ENCODE data around the gene KLHL21. TPM values are rescaled to one million over a fixed set of nuclear protein-coding genes. Genes with fewer than 3 reads are reported as not detected.
A peak's percentile ranks its signal among the peaks of the same experiment; 100 is the strongest.

Gene KLHL21
- total RNA-seq, 8 experiments from 2014 or later, result 7.0 to 38.3 (median 12.6) TPM

DNA sequence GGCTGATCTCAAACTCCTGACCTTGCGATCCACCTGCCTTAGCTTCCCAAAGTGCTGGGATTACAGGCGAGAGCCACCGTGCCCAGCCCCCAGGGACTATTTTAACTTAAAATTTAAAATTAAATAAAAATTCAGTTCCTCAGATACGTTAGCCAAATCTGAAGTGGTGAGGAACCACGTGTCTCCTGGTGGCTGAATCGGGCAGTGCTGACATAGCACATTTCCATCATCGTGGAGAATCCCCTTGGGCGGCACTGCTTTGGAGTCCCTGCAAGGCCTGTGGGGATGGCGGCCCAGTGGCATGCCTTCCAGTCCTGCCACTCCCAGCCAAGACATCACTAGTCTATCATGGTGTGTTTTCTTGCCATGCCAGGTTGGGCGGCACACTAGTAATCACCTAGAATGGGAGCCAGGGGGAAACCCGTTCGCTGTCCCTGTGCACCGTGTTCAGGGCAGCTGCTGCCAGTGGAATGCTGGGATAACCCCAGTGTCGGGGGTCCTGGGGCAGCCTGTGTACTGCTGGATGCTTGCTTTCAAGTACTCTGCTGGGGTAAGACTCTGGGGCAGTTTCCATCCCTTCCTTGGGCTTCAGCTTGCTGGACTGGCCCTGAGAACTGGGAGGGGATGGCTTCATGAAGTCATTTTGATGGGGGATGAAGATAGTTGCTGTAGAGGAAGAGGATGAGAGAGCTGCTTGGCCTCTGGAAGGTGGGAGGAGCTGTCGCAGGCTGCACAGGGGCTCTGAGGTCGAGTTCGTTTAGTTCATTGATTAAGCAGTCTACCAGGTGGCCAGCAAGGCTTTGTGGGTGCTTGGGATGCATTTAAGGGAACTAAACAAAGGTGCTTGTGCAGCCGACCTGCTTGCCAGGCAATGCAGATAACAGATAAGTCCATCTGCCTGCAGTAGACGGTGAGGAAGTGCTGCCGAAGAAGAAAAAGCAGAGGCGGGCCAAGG, 18.3 kb downstream of the KLHL21 start:
- no peak for ATAC-seq (replicated peaks in 6 of 8)
- no peak overlapping the region for H3K27ac ChIP-seq
- no peak overlapping the region for H3K4me3 ChIP-seq
- WGBS, 10 experiments, result 17 to 100% (median 82%) methylated on average over 1 to 19 of the region's 21 CpGs; no CpG with 5 or more reads in 2 of the 10 experiments
- in situ Hi-C loops (cut with MboI; ENCODE audit: low pct_unique_long_range_greater_than_20kb in 2 of 9, low sequenced_read_pairs in 9 of 9, unreplicated experiment in 9 of 9), result no loop called here
- peaks cover 14% of the 10 kb centered on the region in 2 donors for H3K4me1 ChIP-seq (replicated peaks in 1 of 2)

- no peak for ATAC-seq (replicated peaks in 6 of 8)
- Histone ChIP-seq H3K27ac (no peak overlapping the region), H3K4me1 (replicated peaks in 1 of 2) (peaks cover 22 to 23% of the 10 kb centered on the region in 2 donors), H3K4me3 (no peak overlapping the region)
- in situ Hi-C loops (cut with MboI; ENCODE audit: low pct_unique_long_range_greater_than_20kb in 2 of 9, low sequenced_read_pairs in 9 of 9, unreplicated experiment in 9 of 9), result no loop called here
- 60 to 100% (median 100%) methylated on average over 1 of the region's 1 CpG; no CpG with 5 or more reads in 7 of the 10 experiments for WGBS, 10 experiments
Measured at GRCh38 chr1:6582370-6582769, 20.3 kb downstream of the KLHL21 start.

GRCh38 chr1:6581561-6582305, 20.9 kb downstream of the KLHL21 start:
- no peak overlapping the region for H3K4me3 ChIP-seq
- WGBS, 10 experiments, result 80 to 100% (median 92%) methylated on average over 1 to 10 of the region's 10 CpGs; no CpG with 5 or more reads in 2 of the 10 experiments
- in situ Hi-C loops (cut with MboI; ENCODE audit: low pct_unique_long_range_greater_than_20kb in 2 of 9, low sequenced_read_pairs in 9 of 9, unreplicated experiment in 9 of 9), result no loop called here
- H3K27ac ChIP-seq, result no peak overlapping the region
- ATAC-seq (replicated peaks in 6 of 8), result no peak
- H3K4me1 ChIP-seq (replicated peaks in 1 of 2), result peaks cover 22 to 23% of the 10 kb centered on the region in 2 donors

GRCh38 chr1:6580593-6581409, 21.9 kb downstream of the KLHL21 start:
- no peak for ATAC-seq (replicated peaks in 6 of 8)
- peak overlapping the region; percentile 62 to 91 (median 83) for H3K4me3 ChIP-seq
- H3K4me1 ChIP-seq (replicated peaks in 1 of 2), result peaks cover 22 to 23% of the 10 kb centered on the region in 2 donors
- H3K27ac ChIP-seq, result peak overlapping the region in 1 of 2 donors; percentile 81
- 15 to 46% (median 36%) methylated on average over 2 to 11 of the region's 19 CpGs; no CpG with 5 or more reads in 2 of the 10 experiments for WGBS, 10 experiments
- in situ Hi-C loops (cut with MboI; ENCODE audit: low pct_unique_long_range_greater_than_20kb in 2 of 9, low sequenced_read_pairs in 9 of 9, unreplicated experiment in 9 of 9), result no loop called here

DNA sequence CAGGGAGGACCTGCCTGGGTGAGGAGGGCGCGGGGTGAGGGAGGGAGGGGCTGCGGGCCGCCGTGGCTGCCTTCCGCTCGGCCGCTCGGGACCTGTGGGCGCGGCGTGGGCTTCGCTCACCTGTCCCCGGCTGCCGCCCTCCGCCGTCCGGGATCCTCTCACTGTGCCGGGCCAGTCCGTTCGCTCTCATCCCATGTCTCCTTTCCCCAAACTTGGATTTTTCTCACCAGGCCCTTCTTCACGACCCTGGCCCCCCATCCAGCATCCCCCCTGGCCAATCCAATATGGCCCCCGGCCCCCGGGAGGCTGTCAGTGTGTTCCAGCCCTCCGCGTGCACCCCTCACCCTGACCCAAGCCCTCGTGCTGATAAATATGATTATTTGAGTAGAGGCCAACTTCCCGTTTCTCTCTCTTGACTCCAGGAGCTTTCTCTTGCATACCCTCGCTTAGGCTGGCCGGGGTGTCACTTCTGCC, 22.5 kb downstream of the KLHL21 start:
- Histone ChIP-seq H3K4me1 (replicated peaks in 1 of 2) (peaks cover 22 to 23% of the 10 kb centered on the region in 2 donors), H3K4me3 (peak overlapping the region; percentile 62 to 91 (median 83)), H3K27ac (peak overlapping the region; percentile 62 to 81)
- ATAC-seq (replicated peaks in 6 of 8), result peak in 3 of 8 experiments; percentile 39 to 54 (median 42)
- in situ Hi-C loops (cut with MboI; ENCODE audit: low pct_unique_long_range_greater_than_20kb in 2 of 9, low sequenced_read_pairs in 9 of 9, unreplicated experiment in 9 of 9), result no loop called here
- WGBS, 10 experiments, result 0% methylated on average over 2 of the region's 30 CpGs; no CpG with 5 or more reads in 9 of the 10 experiments

GRCh38 chr1:6579374-6580118, 23.1 kb downstream of the KLHL21 start, which contains the start of gene ZBTB48:
Gene ZBTB48, plus strand, starts transcription at chr1:6579994. Its CDS starts 616 bp downstream, at chr1:6580610.
- peak within 1 kb of the TSS; percentile 86 for H3K27ac ChIP-seq

GRCh38 chr1:6578624-6579373, 23.9 kb downstream of the KLHL21 start:
- in situ Hi-C loops (cut with MboI; ENCODE audit: low pct_unique_long_range_greater_than_20kb in 2 of 9, low sequenced_read_pairs in 9 of 9, unreplicated experiment in 9 of 9), result no loop called here
- no peak for ATAC-seq (replicated peaks in 6 of 8)
- 72 to 100% (median 93%) methylated on average over 1 to 8 of the region's 14 CpGs; no CpG with 5 or more reads in 1 of the 10 experiments for WGBS, 10 experiments
- Histone ChIP-seq H3K4me1 (replicated peaks in 1 of 2) (peaks cover 22 to 23% of the 10 kb centered on the region in 2 donors), H3K4me3 (peak overlapping the region; percentile 62 to 91 (median 83)), H3K27ac (peak overlapping the region; percentile 86)

More at GRCh38 chr1:6579374-6580118, 23.1 kb downstream of the KLHL21 start, which contains the start of gene ZBTB48:
- ATAC-seq (replicated peaks in 6 of 8), result peak; percentile 93 to 98 (median 96)
- Histone ChIP-seq H3K4me3 (peak within 1 kb of the TSS; percentile 62 to 91 (median 83)), H3K4me1 (replicated peaks in 1 of 2) (peaks cover 22 to 23% of the 10 kb centered on the region in 2 donors)
- in situ Hi-C loops (cut with MboI; ENCODE audit: low pct_unique_long_range_greater_than_20kb in 2 of 9, low sequenced_read_pairs in 9 of 9, unreplicated experiment in 9 of 9), result no loop called here
- WGBS, 10 experiments, result 0 to 100% (median 21%) methylated on average over 1 to 38 of the region's 58 CpGs; no CpG with 5 or more reads in 4 of the 10 experiments

GRCh38 chr1:6577831-6578525, 24.7 kb downstream of the KLHL21 start:
- ATAC-seq (replicated peaks in 6 of 8), result no peak
- in situ Hi-C loops (cut with MboI; ENCODE audit: low pct_unique_long_range_greater_than_20kb in 2 of 9, low sequenced_read_pairs in 9 of 9, unreplicated experiment in 9 of 9), result no loop called here

GRCh38 chr1:6574818-6575217, 27.9 kb downstream of the KLHL21 start:
- Histone ChIP-seq H3K4me1 (replicated peaks in 1 of 2) (peaks cover 8 to 10% of the 10 kb centered on the region in 2 donors), H3K4me3 (no peak overlapping the region), H3K27ac (no peak overlapping the region)
- no peak for ATAC-seq (replicated peaks in 6 of 8)
- in situ Hi-C loops (cut with MboI; ENCODE audit: low pct_unique_long_range_greater_than_20kb in 2 of 9, low sequenced_read_pairs in 9 of 9, unreplicated experiment in 9 of 9), result no loop called here
- WGBS, 10 experiments, result 28 to 94% (median 76%) methylated on average over 2 to 13 of the region's 14 CpGs; no CpG with 5 or more reads in 5 of the 10 experiments

More at GRCh38 chr1:6577831-6578525, 24.7 kb downstream of the KLHL21 start:
- Histone ChIP-seq H3K27ac (no peak overlapping the region), H3K4me3 (no peak overlapping the region), H3K4me1 (replicated peaks in 1 of 2) (peaks cover 22 to 23% of the 10 kb centered on the region in 2 donors)
- 33 to 100% (median 80%) methylated on average over 1 to 6 of the region's 6 CpGs for WGBS, 10 experiments

DNA sequence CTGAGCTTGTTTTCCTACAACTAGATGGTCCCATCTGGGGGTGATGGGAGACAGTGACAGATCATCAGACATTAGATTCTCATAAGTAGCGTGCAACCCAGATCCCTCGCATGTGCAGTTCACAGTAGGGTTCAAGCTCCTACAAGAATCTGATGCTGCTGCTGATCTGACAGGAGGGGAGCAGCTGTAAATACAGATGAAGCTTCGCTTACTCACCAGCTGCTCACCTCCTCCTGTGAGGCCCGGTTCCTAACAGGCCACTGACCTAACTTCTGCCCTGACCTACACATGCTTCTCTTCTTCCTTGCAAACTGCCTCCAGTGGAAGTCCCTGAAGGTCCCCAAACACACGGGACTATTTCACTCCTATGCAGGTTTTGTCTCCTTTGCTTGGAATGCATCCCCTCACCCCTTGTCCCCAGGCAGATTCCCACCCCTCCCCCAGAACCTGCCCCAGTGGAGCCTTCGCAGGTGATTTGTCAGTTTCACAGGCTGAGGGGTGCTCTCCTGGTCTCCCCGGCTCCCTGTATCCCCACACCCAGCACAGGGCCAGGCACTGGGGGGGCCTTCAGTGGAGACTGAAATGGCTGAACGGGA, 28.5 kb downstream of the KLHL21 start:
- 53 to 92% (median 78%) methylated on average over 1 to 5 of the region's 8 CpGs; no CpG with 5 or more reads in 4 of the 10 experiments for WGBS, 10 experiments
- no peak for ATAC-seq (replicated peaks in 6 of 8)
- in situ Hi-C loops (cut with MboI; ENCODE audit: low pct_unique_long_range_greater_than_20kb in 2 of 9, low sequenced_read_pairs in 9 of 9, unreplicated experiment in 9 of 9), result no loop called here
- Histone ChIP-seq H3K4me3 (no peak overlapping the region), H3K4me1 (replicated peaks in 1 of 2) (peaks cover 5 to 6% of the 10 kb centered on the region in 2 donors), H3K27ac (no peak overlapping the region)
